ENCODE data around the gene GDF10.

The GDF10 gene

DNA sequence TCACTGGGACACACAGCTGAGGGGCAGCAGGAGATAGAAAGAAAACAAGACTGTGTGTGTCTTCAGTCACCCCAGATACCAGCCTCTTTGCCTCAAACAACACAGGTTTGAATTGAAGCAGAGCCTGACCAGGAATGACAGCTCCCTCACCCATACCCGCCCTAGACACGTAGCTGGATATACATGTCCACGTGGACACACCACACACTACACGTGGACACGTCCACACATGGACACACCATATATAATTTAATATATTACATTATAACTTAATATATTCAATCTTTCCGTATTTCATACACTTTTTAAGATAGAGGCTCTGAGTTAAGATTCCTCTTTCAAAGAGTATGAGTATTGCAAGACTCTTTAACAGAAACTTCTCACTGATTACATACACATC, 33.5 kb downstream of the GDF10 start:
- Histone ChIP-seq H3K27me3 (ENCODE audit: insufficient read depth, low read length, poor library complexity) (peaks cover 12% of the 10 kb centered on the region), H3K4me1 (ENCODE audit: insufficient read depth, low read length) (no peaks in the 10 kb centered on the region), H3K9me3 (ENCODE audit: insufficient read depth, low read length, severe bottlenecking) (no peaks in the 10 kb centered on the region), H3K36me3 (ENCODE audit: insufficient read depth, low read length) (no peaks in the 10 kb centered on the region), H3K79me2 (ENCODE audit: insufficient read depth, low read length) (no peaks in the 10 kb centered on the region), H3K9ac (ENCODE audit: low read depth, low read length) (no peak overlapping the region), H4K20me1 (ENCODE audit: insufficient read depth, low read length) (peaks cover 5% of the 10 kb centered on the region; the same call in 1 of the 2 replicates), H3K4me2 (ENCODE audit: insufficient read depth, low read length) (no peak overlapping the region), H3K27ac (ENCODE audit: low read length) (no peak overlapping the region), H3K4me3 (ENCODE audit: low read depth in 1 of 2, low read length in 2 of 2) (no peak overlapping the region), H2AFZ (ENCODE audit: low read depth, low read length) (no peak overlapping the region)
- no peak for ATAC-seq (ENCODE audit: insufficient read depth, low read depth)
- no peak for DNase-seq
- no peak for TF ChIP-seq EZH2 (IDR thresholded peaks at IDR 0.05; ENCODE audit: borderline replicate concordance, low read depth, low read length, severe bottlenecking)
- TF ChIP-seq, protein P1, sequence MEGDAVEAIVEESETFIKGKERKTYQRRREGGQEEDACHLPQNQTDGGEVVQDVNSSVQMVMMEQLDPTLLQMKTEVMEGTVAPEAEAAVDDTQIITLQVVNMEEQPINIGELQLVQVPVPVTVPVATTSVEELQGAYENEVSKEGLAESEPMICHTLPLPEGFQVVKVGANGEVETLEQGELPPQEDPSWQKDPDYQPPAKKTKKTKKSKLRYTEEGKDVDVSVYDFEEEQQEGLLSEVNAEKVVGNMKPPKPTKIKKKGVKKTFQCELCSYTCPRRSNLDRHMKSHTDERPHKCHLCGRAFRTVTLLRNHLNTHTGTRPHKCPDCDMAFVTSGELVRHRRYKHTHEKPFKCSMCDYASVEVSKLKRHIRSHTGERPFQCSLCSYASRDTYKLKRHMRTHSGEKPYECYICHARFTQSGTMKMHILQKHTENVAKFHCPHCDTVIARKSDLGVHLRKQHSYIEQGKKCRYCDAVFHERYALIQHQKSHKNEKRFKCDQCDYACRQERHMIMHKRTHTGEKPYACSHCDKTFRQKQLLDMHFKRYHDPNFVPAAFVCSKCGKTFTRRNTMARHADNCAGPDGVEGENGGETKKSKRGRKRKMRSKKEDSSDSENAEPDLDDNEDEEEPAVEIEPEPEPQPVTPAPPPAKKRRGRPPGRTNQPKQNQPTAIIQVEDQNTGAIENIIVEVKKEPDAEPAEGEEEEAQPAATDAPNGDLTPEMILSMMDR (IDR thresholded peaks at IDR 0.05; ENCODE audit: borderline replicate concordance, extremely low read depth, low read length, poor library complexity, severe bottlenecking): no peak

DNA sequence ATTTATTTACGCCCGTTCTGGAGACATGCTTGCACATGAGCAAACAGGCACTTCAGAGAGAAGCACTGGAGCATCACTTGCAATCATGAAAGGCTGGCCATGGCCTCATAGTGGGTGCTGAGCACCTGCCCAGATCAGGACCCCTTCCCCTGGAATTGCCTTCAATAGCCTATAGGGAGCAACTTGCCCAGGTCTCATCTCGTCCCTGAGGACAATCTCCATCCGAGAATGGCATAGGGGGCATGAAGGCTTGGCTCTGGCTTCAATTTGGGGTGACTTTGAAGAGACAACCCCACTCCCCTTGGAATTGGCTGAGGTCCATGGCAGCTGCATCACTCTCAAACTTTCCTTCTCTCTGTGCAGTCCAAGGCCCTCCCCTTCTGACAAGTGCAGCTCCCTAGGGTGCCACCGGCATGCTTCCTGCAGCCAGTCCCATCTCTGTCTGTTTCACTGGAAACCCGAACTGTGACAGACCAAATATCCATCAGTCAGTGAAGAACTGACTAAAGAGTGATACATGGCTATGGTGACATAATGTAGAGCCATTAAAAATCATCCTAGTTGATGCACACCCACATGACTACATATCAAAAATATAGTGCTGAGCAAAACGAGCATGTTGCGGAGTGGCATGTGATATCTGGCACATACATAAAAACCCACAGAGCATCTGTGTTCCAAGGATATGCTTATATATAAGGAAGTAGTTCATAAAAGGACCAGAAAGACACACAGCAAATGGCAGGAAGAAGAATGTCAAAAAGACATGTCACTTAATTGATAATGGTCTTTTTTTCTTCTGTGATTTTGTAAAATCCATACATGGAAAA, 34.7 kb downstream of the GDF10 start:
- H4K20me1 ChIP-seq (ENCODE audit: insufficient read depth, low read length): peaks cover 5% of the 10 kb centered on the region; the same call in 1 of the 2 replicates
- no peak overlapping the region for H3K4me2 ChIP-seq (ENCODE audit: insufficient read depth, low read length)
- no peak for TF ChIP-seq EZH2 (IDR thresholded peaks at IDR 0.05; ENCODE audit: borderline replicate concordance, low read depth, low read length, severe bottlenecking)
- TF ChIP-seq, protein P1 (IDR thresholded peaks at IDR 0.05; ENCODE audit: borderline replicate concordance, extremely low read depth, low read length, poor library complexity, severe bottlenecking): no peak
- DNase-seq (no peak), ATAC-seq (ENCODE audit: insufficient read depth, low read depth) (no peak)
- no peak overlapping the region for H2AFZ ChIP-seq (ENCODE audit: low read depth, low read length)
- peaks cover 12% of the 10 kb centered on the region for H3K27me3 ChIP-seq (ENCODE audit: insufficient read depth, low read length, poor library complexity)
- H3K36me3 ChIP-seq (ENCODE audit: insufficient read depth, low read length): no peaks in the 10 kb centered on the region
- H3K9me3 ChIP-seq (ENCODE audit: insufficient read depth, low read length, severe bottlenecking): no peaks in the 10 kb centered on the region
- no peaks in the 10 kb centered on the region for H3K4me1 ChIP-seq (ENCODE audit: insufficient read depth, low read length)
- no peak overlapping the region for H3K27ac ChIP-seq (ENCODE audit: low read length)
- no peak overlapping the region for H3K4me3 ChIP-seq (ENCODE audit: low read depth in 1 of 2, low read length in 2 of 2)
- H3K79me2 ChIP-seq (ENCODE audit: insufficient read depth, low read length): no peaks in the 10 kb centered on the region
- no peak overlapping the region for H3K9ac ChIP-seq (ENCODE audit: low read depth, low read length)

DNA sequence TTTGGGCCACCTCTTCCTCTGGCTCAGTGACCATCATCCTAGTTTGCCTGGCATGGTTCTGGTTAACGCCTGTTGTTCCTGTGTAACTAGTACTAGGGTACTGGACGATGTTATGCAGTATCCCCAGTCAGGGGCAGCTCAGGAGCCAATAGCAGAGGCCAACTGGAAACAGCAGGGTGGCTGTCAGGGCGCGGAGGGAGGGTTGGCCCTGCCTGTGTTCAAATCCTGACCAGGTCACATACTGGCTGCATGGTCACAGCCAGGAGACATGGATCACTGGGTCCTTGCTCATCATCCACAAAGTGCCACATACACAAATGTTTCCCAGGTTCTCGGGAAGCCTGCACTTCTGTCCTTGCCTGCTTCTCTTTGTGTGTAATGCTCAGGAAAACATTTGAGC, 35.9 kb downstream of the GDF10 start:
- Histone ChIP-seq H3K27ac (ENCODE audit: low read length) (no peak overlapping the region), H4K20me1 (ENCODE audit: insufficient read depth, low read length) (peaks cover 5% of the 10 kb centered on the region; the same call in 1 of the 2 replicates), H3K4me3 (ENCODE audit: low read depth in 1 of 2, low read length in 2 of 2) (no peak overlapping the region), H3K4me2 (ENCODE audit: insufficient read depth, low read length) (no peak overlapping the region), H3K36me3 (ENCODE audit: insufficient read depth, low read length) (no peaks in the 10 kb centered on the region), H3K9ac (ENCODE audit: low read depth, low read length) (no peak overlapping the region), H2AFZ (ENCODE audit: low read depth, low read length) (no peak overlapping the region), H3K79me2 (ENCODE audit: insufficient read depth, low read length) (no peaks in the 10 kb centered on the region), H3K27me3 (ENCODE audit: insufficient read depth, low read length, poor library complexity) (peaks cover 12% of the 10 kb centered on the region), H3K4me1 (ENCODE audit: insufficient read depth, low read length) (no peaks in the 10 kb centered on the region), H3K9me3 (ENCODE audit: insufficient read depth, low read length, severe bottlenecking) (no peaks in the 10 kb centered on the region)
- TF ChIP-seq, protein P1 (IDR thresholded peaks at IDR 0.05; ENCODE audit: borderline replicate concordance, extremely low read depth, low read length, poor library complexity, severe bottlenecking): no peak
- no peak for TF ChIP-seq EZH2 (IDR thresholded peaks at IDR 0.05; ENCODE audit: borderline replicate concordance, low read depth, low read length, severe bottlenecking)
- ATAC-seq (ENCODE audit: insufficient read depth, low read depth) (no peak), DNase-seq (no peak)

Data from DND-41 (cell line).